HG03108 (cell line): ENCODE data around the gene IFIT2.
A peak's percentile ranks its signal among the peaks of the same experiment; 100 is the strongest.
"Not testable (repeated sequence)": the region's sequence is repeated elsewhere in the genome, so short reads cannot be mapped to it uniquely, and the experiment has no call there.

Source experiments
- ATAC-seq: cut with Tn5 transposase; IDR thresholded peaks from one replicate; pipeline ENCODE4 v1.9.1; 2021; ENCODE audit warnings: moderate library complexity; ENCODE audit not compliant: unreplicated experiment

Gene IFIT2, protein sequence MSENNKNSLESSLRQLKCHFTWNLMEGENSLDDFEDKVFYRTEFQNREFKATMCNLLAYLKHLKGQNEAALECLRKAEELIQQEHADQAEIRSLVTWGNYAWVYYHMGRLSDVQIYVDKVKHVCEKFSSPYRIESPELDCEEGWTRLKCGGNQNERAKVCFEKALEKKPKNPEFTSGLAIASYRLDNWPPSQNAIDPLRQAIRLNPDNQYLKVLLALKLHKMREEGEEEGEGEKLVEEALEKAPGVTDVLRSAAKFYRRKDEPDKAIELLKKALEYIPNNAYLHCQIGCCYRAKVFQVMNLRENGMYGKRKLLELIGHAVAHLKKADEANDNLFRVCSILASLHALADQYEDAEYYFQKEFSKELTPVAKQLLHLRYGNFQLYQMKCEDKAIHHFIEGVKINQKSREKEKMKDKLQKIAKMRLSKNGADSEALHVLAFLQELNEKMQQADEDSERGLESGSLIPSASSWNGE

DNA sequence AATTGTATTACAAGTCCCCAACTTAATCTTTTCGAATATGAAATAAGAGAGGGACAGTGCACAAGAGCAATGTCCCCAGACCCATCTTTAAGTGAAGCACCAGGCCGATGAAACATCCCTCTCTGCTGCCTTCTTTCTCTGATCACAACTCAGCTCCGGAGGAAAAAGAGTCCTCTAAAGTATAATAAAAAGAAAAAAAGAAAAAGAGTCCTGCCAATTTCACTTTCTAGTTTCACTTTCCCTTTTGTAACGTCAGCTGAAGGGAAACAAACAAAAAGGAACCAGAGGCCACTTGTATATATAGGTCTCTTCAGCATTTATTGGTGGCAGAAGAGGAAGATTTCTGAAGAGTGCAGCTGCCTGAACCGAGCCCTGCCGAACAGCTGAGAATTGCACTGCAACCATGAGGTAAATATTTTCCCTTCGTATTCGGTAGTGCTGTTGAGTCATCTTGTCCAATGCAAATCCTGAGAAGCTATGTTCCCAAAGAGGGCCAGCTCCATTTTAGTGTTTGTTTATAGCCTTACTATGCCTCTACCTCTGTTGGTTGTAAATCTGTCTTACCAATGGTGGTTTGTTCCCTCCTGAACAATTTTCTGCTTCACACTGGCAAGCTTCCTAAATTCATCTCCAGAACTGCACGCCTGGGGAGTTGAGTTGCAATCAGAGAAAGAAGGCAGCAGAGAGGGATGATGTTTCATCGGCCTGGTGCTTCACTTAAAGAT lies at the start of gene IFIT2:
Gene IFIT2, plus strand, starts transcription at position 326 of the 725 bp plus-strand sequence. Its CDS starts 78 bp downstream, at position 404.
- peak; percentile 65 for ATAC-seq

DNA sequence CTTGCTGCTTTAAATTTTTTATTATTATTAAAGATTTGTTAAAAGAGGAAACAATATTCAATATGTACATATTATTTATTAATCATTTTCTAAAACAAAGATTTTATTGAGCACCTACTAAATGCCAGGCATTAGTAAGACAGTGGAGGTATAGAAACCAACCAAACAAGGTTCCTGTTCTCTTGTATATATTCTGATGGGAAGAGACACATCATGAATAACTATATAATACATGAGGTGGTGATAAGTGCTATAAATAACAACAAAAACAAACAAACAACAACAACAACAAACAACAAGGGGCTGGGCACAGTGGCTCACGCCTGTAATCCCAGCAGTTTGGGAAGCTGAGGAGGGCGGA lies 49.6 kb upstream of the IFIT2 start:
- no peak for ATAC-seq

DNA sequence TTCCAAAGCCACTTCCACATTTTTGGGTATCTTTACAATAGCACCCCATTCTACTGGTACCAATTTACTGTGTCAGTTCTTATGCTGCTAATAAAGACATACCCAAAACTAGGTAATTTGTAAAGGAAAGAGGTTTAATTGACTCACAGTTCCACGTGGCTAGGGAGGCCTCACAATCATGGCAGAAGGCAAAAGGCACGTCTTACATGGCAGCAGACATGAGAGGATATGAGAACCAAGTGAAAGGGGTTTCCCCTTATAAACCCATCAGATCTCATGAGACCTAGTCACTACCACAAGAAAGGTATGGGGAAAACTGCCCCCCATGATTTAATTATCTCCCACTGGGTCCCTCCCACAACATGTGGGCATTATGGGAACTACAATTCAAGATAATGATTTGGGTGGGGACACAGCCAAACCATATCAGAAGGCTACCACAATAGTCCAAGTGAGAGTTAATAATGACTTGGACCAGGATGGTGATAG lies 46.7 kb upstream of the IFIT2 start:
- not testable (repeated sequence) for ATAC-seq

DNA sequence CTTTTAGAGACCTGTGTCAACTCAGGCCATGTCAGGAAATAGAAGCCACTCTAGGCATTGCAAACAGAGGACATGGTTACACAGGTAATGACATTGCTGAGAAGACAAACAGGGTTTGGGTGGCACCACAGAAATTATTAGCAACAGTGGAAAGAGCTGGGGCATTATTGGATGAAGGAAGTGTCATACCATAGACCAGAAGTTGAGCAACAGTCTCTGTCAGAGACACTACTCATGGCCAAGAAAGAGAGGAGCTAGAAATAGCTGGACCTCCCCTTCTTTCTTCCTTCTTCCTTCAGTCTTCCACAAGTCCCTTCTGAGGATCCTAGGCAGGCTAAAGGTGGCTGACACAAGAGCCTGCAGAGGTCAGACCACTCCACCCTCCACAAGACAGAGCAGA lies 46.1 kb upstream of the IFIT2 start:
- no peak for ATAC-seq

DNA sequence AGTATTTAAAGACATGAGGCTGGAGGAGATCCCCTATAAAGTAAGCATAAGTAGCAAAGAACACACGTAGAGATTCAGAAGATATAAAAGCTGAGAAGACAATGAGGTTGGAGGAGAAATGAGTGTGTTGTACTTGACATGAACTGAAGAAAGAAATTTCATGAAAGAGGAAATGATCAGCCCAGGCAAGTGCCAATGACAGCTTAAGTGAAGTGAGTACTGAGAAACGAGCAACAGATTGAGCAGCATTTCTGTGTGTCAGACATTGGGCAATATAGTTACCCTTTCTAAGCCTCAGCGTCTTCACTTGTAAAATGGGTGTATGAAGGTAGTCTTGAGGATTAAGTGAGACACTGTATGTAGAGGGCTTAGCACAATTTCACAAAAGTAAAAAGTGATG lies 45.5 kb upstream of the IFIT2 start:
- ATAC-seq: no peak

DNA sequence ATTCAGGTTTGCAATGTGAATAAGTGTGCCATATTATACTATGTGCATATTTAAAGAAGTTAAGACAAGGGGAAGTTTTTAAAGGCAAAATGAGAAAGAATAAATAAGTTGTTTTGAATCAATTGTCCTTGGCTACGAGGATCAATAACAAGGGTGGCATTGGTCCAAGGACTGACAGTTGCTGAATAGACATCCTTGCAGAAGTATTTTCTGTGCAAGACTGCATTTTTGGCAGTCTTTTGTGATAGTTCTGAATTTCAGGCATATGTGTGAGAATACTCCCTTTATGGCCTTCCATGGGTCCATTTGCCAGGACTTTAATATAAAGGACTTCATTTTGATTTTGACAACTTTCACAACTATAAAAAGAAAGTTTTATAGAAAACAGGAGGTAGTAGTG lies 44.9 kb upstream of the IFIT2 start:
- no peak for ATAC-seq

DNA sequence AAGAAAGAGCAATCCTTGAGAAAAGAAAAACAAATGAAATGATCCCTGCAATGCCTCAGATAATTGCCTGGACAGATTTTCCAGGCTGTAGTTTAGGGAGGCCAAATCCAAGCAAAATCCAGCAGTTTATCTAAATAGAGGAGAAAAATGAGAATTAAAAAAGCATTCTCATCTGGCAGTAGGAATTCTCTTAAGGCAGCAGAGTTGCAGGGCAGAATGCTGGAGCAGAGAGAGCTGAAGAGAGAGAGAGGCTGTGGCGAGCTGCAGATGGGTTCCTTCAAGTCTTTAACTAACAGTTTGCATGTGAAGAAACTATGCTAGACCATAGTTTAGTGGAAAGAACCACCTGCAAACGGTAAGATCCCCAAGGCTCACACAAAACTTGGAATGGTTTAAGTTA lies 44.3 kb upstream of the IFIT2 start:
- no peak for ATAC-seq

DNA sequence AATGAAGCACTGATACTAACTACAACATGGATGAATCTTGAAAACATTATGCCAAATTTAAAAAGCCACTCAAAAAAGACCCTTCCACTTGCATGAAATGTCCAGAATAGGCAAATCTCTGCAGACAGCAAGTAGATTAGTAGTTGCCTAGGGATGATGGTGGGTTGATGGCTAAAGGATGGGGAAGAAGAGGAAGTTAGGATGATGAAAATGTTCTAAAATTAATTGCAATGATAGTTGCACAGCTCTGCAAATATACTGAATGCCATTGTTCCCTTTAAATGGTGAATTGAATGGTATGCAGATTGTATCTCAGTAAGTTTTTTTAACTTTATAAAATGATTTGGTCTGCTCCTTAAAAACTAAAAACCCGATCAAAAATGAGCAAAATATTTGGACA lies 43.0 kb upstream of the IFIT2 start:
- ATAC-seq: no peak

DNA sequence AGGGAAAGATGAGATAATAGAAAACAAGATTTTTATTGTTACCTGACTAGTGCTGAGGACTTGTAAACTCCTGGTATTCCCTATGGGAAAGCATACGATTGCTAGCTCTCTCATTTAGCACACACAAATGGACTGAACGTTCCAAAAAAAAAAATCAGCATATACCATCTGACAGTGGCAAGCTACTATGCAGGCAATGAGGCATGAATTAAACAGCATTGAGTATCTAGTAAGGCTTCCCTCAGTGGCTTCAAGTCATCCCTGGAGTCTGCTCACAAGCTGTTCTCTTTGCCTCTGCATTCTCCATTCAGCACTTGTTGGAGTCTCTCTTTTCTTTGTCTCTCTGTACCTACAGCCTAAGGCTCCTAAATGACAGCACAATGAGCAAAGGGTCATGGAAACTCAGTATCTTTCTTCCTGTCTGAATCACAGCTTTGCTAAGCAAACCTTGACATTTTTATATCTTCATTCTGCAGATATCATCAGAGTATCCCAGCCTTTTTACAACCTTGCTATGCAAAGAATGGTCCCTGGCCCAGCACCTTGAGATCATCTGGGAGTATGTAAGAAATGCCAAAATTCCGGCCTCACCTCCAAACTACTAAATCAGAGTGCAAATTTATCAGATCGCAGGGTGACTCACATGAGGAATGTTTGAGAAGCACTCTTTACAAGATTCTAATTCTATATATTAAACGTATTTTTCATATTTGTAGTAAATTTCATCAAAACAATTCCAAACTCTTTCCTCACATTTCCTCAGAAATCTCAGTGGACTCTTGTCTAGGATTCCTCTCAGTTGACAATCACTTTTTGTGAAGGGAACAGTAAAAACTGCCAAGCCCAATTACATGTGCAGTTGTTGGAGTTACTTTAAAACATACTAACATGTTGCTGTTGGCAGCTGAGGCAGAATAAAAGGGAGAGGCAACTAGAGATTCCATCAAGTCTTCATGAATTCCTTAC lies 39.5 kb upstream of the IFIT2 start:
- no peak for ATAC-seq

DNA sequence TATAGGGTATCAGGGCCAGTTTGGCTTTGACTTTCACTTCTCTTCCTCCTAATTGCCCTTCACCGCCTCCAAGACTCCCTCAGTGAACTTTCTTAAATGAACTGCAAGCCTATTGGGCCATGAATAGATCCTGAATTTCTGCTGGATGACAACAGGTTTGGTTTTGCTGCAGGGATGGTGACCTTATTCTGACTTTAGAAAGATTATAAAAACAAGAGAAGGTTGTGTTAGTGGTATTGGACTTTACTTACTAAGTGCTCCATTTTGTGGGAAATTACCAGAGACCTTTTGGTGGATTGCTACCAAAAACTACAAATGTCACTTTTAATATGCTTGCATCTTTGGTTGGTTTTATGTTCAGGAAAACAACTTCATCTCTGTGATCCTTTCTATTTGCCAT lies 38.8 kb upstream of the IFIT2 start:
- ATAC-seq: no peak

DNA sequence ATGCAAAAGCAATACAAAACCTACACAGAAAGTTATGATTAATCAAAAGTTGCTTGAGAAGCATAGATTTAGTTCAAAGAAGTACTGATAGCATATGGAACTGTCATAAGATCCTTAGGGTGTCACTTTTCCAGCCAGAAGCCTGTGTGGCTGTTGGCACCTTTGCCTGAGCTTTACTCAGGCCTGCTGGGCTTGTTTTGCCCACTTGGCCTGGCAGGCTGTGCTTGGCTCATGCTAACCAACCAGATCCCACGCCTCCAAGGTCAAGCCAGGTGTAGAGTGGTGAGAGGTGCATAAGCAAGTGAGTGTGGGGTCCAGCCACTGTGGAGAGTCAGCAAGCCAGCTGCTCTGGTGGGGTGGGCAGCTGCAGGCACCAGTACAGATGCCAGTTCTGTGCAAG lies 38.3 kb upstream of the IFIT2 start:
- ATAC-seq: no peak

DNA sequence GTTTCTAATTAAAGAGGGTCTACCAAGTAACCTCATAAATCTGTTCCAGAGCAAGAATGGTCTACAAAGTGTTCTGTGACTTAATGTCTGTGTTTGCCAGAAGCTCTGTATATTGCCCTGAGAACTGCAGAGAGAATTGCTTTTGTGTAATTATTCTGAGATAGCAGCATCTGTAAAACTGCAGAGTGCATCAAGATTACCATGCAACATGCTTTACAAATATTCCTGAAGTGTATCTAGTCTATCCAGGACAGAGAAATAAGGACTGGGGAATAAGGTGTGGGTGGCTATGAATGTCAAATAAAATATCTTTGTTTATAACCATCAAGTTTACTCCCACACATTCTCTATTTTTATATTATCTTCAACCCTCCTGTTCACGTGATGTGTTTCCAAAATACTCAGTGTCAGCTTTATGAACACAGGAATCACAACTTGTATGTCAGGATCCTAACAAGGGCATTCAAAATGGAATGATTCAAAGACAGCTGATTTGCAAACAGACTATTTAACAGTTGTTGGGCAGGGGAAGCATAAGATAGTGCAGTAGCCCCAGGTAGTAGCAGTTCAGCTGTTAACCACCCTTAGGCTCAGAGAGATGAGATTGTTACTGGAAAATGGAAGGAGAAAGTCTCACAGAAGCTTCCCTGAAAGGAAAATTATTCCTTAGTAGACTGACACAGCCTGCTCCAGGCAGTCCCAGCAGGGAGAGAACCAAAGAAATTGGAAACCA lies 35.0 kb upstream of the IFIT2 start:
- ATAC-seq: no peak

DNA sequence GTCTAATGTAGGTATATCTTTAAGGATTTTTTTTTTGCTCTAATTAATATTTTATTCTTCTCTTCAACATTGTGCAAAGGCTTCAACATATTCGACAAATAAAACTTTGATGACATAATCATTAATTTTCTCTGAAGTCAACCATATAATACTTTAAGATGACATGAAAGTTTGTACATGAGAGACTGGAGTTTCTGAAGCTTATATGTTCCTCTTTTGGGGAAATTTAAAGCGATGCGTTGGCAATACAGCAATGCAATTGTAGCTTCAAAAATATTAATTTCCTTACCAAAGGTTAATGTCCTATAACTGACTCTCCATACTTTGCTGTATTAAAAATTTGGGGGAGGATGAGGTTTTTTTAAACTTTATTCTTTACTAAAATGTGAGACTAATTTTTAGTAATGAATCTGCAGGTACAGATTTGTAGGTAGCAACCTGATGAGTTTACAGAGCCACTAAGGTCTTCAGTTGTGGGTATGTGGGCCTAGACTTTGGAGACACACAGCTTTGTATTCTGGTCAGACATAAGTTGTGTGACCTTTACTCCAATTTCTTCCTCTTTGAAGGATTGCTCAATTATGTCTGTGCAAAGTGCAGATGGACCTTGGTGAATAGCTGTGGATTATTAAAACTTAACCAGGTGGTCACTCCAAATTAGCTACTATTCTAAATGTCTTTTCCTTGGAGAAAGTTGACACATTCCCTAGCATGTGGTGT lies 32.3 kb upstream of the IFIT2 start:
- ATAC-seq: no peak

DNA sequence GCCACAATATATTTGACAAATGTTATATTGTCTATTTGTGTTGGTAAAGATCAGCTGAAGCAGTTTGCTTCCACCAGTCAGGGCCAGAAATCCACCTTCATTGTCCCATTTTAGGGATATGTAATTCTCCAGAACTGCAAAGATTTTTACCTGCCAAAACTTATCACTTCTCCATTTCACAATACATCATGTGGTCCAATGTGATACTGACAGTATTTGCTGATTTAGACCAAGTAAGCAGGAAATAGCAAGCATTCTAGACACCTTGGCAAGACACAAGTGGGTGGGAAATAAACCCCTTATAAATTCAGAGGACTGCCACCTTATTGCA lies 31.7 kb upstream of the IFIT2 start:
- no peak for ATAC-seq

DNA sequence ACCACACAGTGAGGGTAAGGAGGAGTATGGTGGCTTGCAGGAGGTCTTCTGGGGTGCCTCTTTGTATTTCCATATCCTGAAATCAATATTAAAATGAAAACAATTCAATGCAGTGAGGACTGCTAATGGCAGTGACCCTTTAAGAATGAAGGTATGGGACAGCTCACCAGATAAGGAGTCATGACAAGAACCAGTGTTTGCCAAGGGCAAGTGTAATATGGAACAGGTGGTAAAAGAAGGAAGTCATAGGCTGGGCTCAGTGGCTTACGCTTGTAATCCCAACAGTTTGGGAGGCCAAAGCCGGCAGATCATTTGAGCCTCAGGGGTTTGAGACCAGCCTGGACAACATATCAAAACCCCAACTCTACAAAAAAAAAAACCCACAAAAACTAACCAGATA lies 30.3 kb upstream of the IFIT2 start:
- ATAC-seq: no peak

DNA sequence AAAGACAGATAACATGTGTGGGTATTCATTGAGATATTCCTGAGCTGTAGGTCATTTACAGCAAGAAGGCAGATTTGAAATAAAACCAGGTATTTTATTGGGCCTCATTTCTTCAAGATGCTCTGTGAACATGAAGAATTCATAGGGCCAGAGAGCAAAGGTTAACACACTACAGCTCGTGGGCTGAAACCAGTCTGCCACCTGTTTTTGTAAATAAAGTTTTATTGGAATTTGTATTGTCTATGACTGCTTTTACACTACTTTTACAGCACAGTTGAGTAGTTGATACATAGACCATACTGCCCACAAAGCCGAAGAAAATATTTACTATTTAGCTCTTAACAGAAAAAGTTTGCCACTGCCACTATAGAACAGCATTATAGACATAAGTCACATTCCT lies 28.2 kb upstream of the IFIT2 start:
- no peak for ATAC-seq

DNA sequence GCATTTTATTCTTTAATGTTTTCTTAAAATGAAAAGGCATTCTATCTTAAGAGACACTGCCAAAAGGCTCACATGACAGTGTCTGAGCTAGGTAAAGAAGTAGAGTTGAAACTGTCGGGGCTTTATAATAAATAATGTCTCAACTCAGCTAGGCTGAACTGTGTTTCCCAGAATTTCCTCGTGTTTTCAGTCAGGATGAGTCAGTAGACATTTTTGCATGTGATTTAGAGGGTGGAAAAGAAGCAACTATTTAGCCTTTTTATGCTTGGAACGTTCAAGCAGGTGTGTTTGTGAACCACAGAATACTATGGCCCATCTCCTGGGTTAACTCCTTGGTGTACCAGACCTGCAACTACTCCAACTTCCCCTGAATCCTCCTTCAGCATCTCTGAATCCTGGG lies 26.9 kb upstream of the IFIT2 start:
- no peak for ATAC-seq

DNA sequence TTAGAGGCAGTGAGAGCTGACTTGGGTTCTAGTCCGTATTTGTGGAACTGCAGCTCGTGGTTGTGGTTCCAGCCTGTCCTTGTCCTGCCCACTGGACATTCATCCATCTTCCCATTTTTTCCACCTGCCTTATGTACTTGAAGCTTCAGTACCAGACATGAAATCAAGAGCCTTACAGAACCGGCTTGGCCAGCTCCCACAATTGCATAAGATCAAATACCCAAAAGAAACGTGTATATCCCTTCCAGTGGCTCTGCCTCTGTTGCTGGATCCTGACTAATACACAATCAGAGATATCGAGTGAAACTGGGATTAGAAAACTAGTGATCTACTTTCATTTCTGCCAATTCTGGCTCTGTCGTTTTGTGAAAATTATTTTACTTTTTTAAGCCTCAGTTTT lies 26.5 kb upstream of the IFIT2 start:
- no peak for ATAC-seq

DNA sequence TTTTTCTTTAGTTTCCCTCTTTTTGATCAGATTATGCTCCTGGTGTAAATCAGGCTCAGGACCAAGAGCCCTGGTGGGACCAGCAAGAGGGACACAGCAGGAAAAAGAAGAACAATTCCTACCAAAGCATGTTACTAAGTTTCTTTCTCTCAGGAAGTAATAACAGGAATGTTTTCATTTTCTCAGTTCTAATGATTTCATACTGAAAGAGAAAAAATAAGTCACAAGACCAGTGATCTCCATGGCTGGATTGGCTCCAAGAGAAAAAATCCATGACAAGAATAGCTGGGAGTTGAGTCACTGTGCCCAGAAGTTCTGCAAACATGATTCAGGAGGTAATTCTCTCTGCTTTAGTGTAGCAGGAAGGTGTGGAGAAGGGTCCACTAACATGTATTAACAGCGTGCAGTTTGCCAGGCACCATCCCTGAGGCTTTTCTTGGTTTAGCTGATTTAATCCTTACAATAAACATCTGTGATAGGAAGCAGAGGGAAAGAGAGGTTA lies 23.8 kb upstream of the IFIT2 start:
- ATAC-seq: no peak

DNA sequence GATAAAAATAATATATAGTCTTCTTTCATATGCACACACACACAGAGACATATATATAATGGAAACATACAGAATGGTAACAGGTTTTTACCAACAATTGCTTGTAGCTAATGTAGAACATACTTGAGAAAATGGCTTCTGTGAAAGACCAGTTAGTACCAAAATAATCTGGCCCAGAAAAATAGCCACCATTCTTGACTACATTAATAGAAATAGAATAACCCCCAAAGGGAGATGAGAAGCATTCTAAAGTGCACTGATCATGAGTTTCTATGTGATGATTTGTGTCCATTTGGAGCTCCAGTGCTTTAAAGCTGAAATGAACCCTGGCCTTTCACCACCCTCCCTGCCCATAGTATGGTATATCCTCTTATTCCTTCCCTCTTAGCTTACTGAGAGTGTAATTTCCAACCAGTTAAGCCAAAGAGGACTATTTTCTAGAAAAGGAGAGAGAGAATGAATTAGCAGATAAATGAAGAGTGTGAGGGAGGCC lies 22.9 kb upstream of the IFIT2 start:
- no peak for ATAC-seq
